Left ventricle myocardium inferior (tissue), 1 donor: Measurements from ENCODE around the gene MRPL27. TPM values are rescaled to one million over a fixed set of nuclear protein-coding genes. Genes with fewer than 3 reads are reported as not detected.
A peak's percentile ranks its signal among the peaks of the same experiment; 100 is the strongest.

Experiments
- DNase-seq: peaks from one replicate; pipeline ENCODE4 v3.0.0-alpha.2; 2020
- H3K27ac ChIP-seq: fragments of 200-600 bp; replicated peaks from 2 replicates; pipeline ENCODE4 v1.8.0; 2021
- H3K27me3 ChIP-seq: fragments of 200-600 bp; 2 replicates; pipeline ENCODE4 v1.8.0; 2021; ENCODE audit warnings: low read depth
- H3K36me3 ChIP-seq: fragments of 200-600 bp; 2 replicates; pipeline ENCODE4 v1.8.0; 2021
- H3K4me1 ChIP-seq: fragments of 200-600 bp; 2 replicates; pipeline ENCODE4 v1.8.0; 2021
- H3K4me3 ChIP-seq: fragments of 200-600 bp; 2 replicates; pipeline ENCODE4 v1.8.0; 2021; ENCODE audit warnings: mild to moderate bottlenecking, moderate library complexity
- H3K9me3 ChIP-seq: fragments of 200-600 bp; replicated peaks from 2 replicates; pipeline ENCODE4 v1.8.0; 2021
- intact Hi-C: fragments of 100-400 bp; cut with micrococcal nuclease; formaldehyde crosslinking; loops from one replicate; pipeline ENCODE4 v1.11.0; 2022
- total RNA-seq: library from RNA; stranded (reverse); fragmentation: NEBNext Ultra II Directional; extraction: Animal tissue kit (Norgen Biotek cat#: 25700); gene quantifications from one replicate; pipeline ENCODE4 v1.2.1, GENCODE V29; 2021
- TF ChIP-seq, protein P1 (sequence below): fragments of 200-600 bp; IDR thresholded peaks from 2 replicates; pipeline ENCODE4 v1.8.0; 2021; ENCODE audit warnings: antibody characterized with exemption, mild to moderate bottlenecking, borderline replicate concordance
- donor health status: DM: no; HTN: yes; CAD: no; lungs with severe emphysema.

The MRPL27 gene
- total RNA-seq, 1 donor from 2014 or later = 85.0 TPM

DNA sequence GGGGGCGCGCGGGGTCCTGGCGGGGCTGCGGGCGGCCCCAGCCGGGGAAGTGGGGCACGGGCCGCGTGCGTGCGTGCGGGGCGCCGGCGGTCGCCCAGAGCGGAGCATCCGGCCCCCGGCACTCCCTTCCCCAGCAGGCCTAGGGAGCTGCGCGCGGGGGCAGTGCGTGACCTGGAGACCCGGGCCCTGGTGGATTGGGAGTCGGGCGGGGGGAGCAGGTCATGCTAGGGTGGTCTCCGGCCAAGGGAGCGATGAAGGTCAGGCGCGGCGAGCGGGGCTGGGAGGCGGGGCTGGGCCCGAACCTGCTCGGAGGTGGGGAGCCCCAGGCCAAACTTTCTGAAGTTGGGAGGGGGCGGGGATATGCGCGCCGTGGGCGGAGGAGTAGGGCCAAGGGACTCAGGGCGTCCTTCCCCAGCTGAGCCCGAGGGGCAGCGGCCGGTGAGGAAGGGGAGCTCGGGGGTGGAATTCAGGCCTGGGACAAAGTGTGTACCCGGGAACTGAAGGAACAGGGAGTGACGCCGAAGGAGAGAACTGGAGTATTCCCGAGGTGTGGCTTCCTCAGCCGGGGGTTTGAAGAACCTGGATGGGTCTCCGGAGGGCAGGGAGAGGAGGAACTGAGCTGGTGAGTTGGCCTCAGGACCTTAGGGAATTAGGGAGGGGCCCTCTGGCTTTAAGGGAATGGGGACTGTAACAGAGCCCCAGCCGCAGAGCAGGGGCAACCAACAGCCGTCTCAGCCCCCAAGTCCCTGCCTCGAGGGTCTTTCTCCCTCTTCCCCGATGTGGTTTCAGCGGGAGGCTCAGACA, 26.5 kb downstream of the MRPL27 start:
- Histone ChIP-seq H3K9me3 (no peaks in the 10 kb centered on the region), H3K4me1 (peaks cover 40% of the 10 kb centered on the region), H3K27me3 (no peaks in the 10 kb centered on the region), H3K4me3 (peak overlapping the region; percentile 96), H3K36me3 (no peaks in the 10 kb centered on the region), H3K27ac (peak overlapping the region; percentile 73)
- peak; percentile 47 for DNase-seq
- intact Hi-C loops = no loop called here
- TF ChIP-seq, protein P1, sequence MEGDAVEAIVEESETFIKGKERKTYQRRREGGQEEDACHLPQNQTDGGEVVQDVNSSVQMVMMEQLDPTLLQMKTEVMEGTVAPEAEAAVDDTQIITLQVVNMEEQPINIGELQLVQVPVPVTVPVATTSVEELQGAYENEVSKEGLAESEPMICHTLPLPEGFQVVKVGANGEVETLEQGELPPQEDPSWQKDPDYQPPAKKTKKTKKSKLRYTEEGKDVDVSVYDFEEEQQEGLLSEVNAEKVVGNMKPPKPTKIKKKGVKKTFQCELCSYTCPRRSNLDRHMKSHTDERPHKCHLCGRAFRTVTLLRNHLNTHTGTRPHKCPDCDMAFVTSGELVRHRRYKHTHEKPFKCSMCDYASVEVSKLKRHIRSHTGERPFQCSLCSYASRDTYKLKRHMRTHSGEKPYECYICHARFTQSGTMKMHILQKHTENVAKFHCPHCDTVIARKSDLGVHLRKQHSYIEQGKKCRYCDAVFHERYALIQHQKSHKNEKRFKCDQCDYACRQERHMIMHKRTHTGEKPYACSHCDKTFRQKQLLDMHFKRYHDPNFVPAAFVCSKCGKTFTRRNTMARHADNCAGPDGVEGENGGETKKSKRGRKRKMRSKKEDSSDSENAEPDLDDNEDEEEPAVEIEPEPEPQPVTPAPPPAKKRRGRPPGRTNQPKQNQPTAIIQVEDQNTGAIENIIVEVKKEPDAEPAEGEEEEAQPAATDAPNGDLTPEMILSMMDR = no peak

DNA sequence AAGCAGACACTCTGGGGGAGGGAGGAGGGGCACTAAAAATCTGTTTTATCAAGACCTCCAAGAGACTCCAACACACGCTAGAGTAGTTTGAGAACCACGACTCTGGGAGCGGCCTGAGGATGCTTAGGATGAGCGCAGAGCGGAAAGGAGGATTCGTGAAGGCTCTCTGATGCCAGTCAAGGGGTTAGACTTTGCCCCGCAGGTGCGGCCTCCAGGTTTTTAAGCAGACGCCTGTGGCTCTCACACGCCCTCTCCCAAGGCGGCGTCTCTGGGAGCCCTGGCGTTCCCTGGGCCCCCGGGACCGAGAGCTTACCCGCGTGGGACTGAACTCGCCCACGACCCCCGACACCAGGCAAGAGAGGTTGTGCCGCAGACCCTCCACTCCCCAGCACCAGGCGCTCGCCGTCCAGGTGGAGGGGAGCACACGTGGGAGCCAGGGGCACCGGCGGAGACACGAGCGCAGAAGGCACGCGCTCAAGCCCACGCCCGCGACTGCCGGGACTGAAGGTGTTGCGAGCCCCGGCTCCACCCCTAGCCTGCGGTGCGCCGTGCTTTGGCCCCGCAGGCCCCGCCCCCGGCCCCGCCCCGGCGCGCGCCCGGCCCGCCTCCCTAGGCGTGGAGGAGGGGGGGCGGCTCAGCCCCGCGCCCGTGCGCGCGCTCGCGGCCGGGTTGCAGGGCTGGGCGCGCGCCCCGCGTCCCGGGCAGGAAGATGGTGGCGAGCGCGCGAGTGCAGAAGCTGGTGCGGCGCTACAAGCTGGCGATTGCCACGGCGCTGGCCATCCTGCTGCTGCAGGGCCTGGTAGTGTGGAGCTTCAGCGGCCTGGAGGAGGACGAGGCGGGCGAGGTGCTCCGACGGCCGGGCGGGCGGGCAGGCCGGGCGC, 27.3 kb downstream of the MRPL27 start, which contains the start of gene XYLT2:
XYLT2 (plus strand) TSS at position 695 of the 881 bp plus-strand sequence; CDS start at position 710, 15 bp downstream.
- intact Hi-C loops = no loop called here
- no peaks in the 10 kb centered on the region for H3K27me3 ChIP-seq
- TF ChIP-seq, protein P1 = no peak
- H3K4me1 ChIP-seq = peaks cover 37% of the 10 kb centered on the region
- H3K9me3 ChIP-seq = no peaks in the 10 kb centered on the region
- peak within 1 kb of the TSS; percentile 73 for H3K27ac ChIP-seq
- peak within 1 kb of the TSS; percentile 96 for H3K4me3 ChIP-seq
- no peaks in the 10 kb centered on the region for H3K36me3 ChIP-seq
- peak; percentile 90 for DNase-seq

DNA sequence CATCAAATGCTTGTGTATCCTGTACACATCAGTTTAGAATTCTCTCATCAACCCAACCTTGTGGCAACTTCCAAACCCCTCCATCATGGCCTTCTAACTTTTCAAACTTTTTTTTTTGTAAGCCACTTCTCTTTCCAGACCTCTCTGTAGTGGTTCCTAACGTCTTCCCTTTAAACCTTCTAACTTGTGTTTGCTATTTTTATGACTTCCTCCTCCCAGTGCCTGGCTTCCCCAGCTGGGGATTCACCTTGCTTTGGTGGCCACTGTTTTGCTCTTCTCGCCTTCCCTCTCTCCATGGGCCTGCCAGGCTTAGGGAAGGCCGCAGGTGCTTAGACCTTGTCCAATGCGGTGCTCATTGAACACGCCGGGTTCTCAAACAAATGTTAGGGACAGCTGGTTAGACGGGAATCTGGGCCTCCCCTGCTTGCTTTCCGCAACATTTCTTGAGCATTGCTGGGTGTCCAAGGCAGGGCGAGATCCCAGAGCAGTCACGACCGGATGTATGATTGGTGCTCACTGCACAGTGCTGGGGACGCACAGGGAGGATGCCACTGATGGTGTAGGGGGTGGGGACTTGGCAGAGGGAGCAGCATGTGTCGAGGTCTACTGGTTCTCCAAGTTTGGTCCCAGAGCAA, 28.1 kb downstream of the MRPL27 start:
- Histone ChIP-seq H3K36me3 (no peaks in the 10 kb centered on the region), H3K27ac (no peak overlapping the region), H3K9me3 (no peaks in the 10 kb centered on the region), H3K4me3 (peak overlapping the region; percentile 96), H3K27me3 (no peaks in the 10 kb centered on the region), H3K4me1 (peaks cover 37% of the 10 kb centered on the region)
- DNase-seq = no peak
- TF ChIP-seq, protein P1 = no peak
- intact Hi-C loops = no loop called here

DNA sequence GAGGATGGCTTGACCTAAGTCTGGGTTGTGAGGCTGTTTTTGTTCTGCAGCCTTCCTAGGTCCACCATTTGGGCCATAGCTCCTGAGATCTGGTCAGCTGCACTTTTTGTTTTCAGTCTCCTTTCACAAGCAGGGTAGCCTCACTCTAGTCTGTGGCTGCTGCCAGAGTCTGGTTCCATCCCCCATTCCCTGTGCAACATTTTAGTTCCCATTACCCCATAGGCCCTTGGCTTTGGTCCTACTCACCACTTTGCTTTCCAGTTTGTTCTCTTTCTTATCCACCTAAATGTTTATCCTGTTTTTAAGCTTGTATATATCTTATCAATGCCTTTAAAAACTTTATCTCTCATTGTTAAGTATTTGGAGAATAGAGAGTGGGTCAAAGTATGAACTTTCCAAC, 33.6 kb downstream of the MRPL27 start:
- Histone ChIP-seq H3K36me3 (no peaks in the 10 kb centered on the region), H3K4me3 (no peak overlapping the region), H3K4me1 (no peaks in the 10 kb centered on the region), H3K27me3 (peaks cover 13% of the 10 kb centered on the region), H3K9me3 (peaks cover 15% of the 10 kb centered on the region), H3K27ac (no peak overlapping the region)
- TF ChIP-seq, protein P1 = no peak
- intact Hi-C loops = no loop called here
- DNase-seq = no peak

GRCh38 chr17:50338645-50339044, 34.3 kb downstream of the MRPL27 start:
- intact Hi-C loops = no loop called here
- Histone ChIP-seq H3K4me3 (no peak overlapping the region), H3K27me3 (peaks cover 13% of the 10 kb centered on the region), H3K36me3 (no peaks in the 10 kb centered on the region), H3K9me3 (peaks cover 15% of the 10 kb centered on the region), H3K27ac (no peak overlapping the region), H3K4me1 (no peaks in the 10 kb centered on the region)
- TF ChIP-seq, protein P1 = no peak
- DNase-seq = no peak
